Kidney (tissue), 14 donors: ENCODE results near the gene DCAF6. TPM values are rescaled to one million over a fixed set of nuclear protein-coding genes. Genes with fewer than 3 reads are reported as not detected.

Source experiments
- DNase-seq, 5 donors: peaks; one replicate each; pipeline ENCODE4 v3.0.0-alpha.2; 2013 to 2020
- FAIRE-seq: peaks from 2 replicates; lab custom pipeline; 2012; peaks lifted over from hg19 to GRCh38; lab: Jason Lieb, UNC
- H3K27ac ChIP-seq, 2 donors: one replicate each; pipeline ENCODE4 v1.7.0; 2013; ENCODE audit warnings: low read depth in 2 of 2, low read length in 2 of 2, inconsistent platforms in 1 of 2
- H3K27me3 ChIP-seq: one replicate; pipeline ENCODE4 v1.7.1; 2013; ENCODE audit warnings: low read length, inconsistent platforms; ENCODE audit not compliant: control insufficient read depth, insufficient read depth
- H3K36me3 ChIP-seq, 3 donors: one replicate each; pipeline versions ENCODE4 v1.7.0 to v1.7.1; 2013; ENCODE audit warnings: low read length in 3 of 3, control low read depth in 1 of 3, inconsistent platforms in 1 of 3; ENCODE audit not compliant: insufficient read depth in 3 of 3, control insufficient read depth in 2 of 3
- H3K4me1 ChIP-seq, 3 donors: one replicate each; pipeline versions ENCODE4 v1.7.0 to v1.7.1; 2013; ENCODE audit warnings: low read length in 3 of 3, inconsistent platforms in 1 of 3, low read depth in 1 of 3; ENCODE audit not compliant: control insufficient read depth in 2 of 3, insufficient read depth in 2 of 3
- H3K4me3 ChIP-seq, 3 donors: one replicate each; pipeline versions ENCODE4 v1.7.0 to v1.8.1; 2013; ENCODE audit warnings: low read length in 3 of 3, control low read depth in 1 of 3, inconsistent platforms in 1 of 3
- H3K9ac ChIP-seq, 3 donors: one replicate each; pipeline versions ENCODE4 v1.7.0 to v1.7.1; 2013; ENCODE audit warnings: low read length in 3 of 3, control low read depth in 1 of 3, inconsistent platforms in 1 of 3
- H3K9me3 ChIP-seq, 3 donors: one replicate each; pipeline versions ENCODE4 v1.7.0 to v1.7.1; 2013; ENCODE audit warnings: low read length in 3 of 3, control low read depth in 1 of 3, inconsistent platforms in 1 of 3; ENCODE audit not compliant: control insufficient read depth in 2 of 3, insufficient read depth in 1 of 3
- CTCF ChIP-seq: IDR thresholded peaks from 3 replicates; pipeline ENCODE4 v1.5.1; 2012; ENCODE audit warnings: mild to moderate bottlenecking, moderate library complexity, borderline replicate concordance; ENCODE audit not compliant: insufficient read depth; ENCODE audit errors: extremely low read depth
- intact Hi-C: fragments of 100-400 bp; cut with DNase I; formaldehyde crosslinking; loops from one replicate; pipeline ENCODE4 v1.11.1; 2022
- polyA plus RNA-seq: library from polyadenylated mRNA; stranded (reverse); fragments of 350-450 nt; fragmentation: Illumina TruSeq; extraction: RNeasy Lipid Tissue Mini Kit (QIAGEN cat#74804); gene quantifications from one replicate; pipeline ENCODE4 v1.2.3, GENCODE V29; 2014; ENCODE audit warnings: low read depth, low replicate concordance; ENCODE audit not compliant: insufficient read depth
- total RNA-seq: library from RNA; stranded (reverse); fragmentation: NEBNext Ultra II Directional; extraction: Animal tissue kit (Norgen Biotek cat#: 25700); gene quantifications from one replicate; pipeline ENCODE4 v1.2.1, GENCODE V29; 2021
- donor health status: control.
- donor health status: control.
- donor health status: control.
- donor health status: control.
- donor health status: control.
- donor health status: DM: yes; HTN: yes; CAD: no.
- donor health status: Normal renal cell carcinoma (clear cell type).

DCAF6 gene
- total and polyA plus RNA-seq, 2 donors from 2014 or later: 30.8 to 58.8 TPM

GRCh38 chr1:167900907-167901306, 35.6 kb upstream of the DCAF6 start:
- no peak overlapping the region for H3K9ac ChIP-seq
- DNase-seq (no peak), FAIRE-seq (no peak)
- no peaks in the 10 kb centered on the region for H3K9me3 ChIP-seq
- no peaks in the 10 kb centered on the region for H3K27me3 ChIP-seq
- H3K36me3 ChIP-seq: no peaks in the 10 kb centered on the region
- intact Hi-C loops: no loop called here
- H3K27ac ChIP-seq: no peak overlapping the region
- H3K4me1 ChIP-seq: no peaks in the 10 kb centered on the region
- TF ChIP-seq CTCF: no peak
- no peak overlapping the region for H3K4me3 ChIP-seq

- H3K4me3 ChIP-seq: no peak overlapping the region
- H3K9me3 ChIP-seq: no peaks in the 10 kb centered on the region
- H3K36me3 ChIP-seq: no peaks in the 10 kb centered on the region
- H3K4me1 ChIP-seq: no peaks in the 10 kb centered on the region
- FAIRE-seq (no peak), DNase-seq (peak in 1 of 5 donors; percentile 16)
- intact Hi-C loops: no loop called here
- no peak overlapping the region for H3K27ac ChIP-seq
- no peak overlapping the region for H3K9ac ChIP-seq
- no peaks in the 10 kb centered on the region for H3K27me3 ChIP-seq
- no peak for TF ChIP-seq CTCF
Measured at GRCh38 chr1:167904652-167905130, 31.8 kb upstream of the DCAF6 start.

DNA sequence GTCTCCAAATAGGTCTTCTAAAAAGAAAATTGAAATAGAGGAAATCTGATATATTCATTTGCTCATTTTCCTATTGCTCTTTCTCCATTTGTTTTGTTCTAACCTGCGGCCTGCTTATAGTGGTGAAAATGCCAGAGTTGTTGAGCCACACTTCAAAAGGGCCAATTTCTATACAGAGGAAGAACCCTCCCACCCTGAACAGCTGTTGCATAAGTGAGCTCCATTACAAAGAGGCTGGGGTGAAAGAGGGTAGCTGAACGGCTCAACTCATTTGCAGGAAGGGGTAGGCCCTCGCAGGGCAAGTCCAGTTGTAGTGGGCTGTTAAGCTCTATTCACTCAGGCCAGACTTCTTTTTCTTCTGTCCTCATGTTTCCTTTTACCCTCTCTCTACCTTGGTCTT, 31.3 kb upstream of the DCAF6 start:
- no peak overlapping the region for H3K27ac ChIP-seq
- no peaks in the 10 kb centered on the region for H3K4me1 ChIP-seq
- TF ChIP-seq CTCF: no peak
- no peak overlapping the region for H3K4me3 ChIP-seq
- no peaks in the 10 kb centered on the region for H3K36me3 ChIP-seq
- intact Hi-C loops: no loop called here
- peak in 3 of 5 donors; percentile 19 to 54 (median 42) for DNase-seq
- no peaks in the 10 kb centered on the region for H3K9me3 ChIP-seq
- H3K27me3 ChIP-seq: no peaks in the 10 kb centered on the region
- FAIRE-seq: no peak
- no peak overlapping the region for H3K9ac ChIP-seq

GRCh38 chr1:167905671-167906070, 30.8 kb upstream of the DCAF6 start:
- Histone ChIP-seq H3K27me3 (no peaks in the 10 kb centered on the region), H3K4me3 (no peak overlapping the region), H3K4me1 (no peaks in the 10 kb centered on the region), H3K36me3 (no peaks in the 10 kb centered on the region), H3K9ac (no peak overlapping the region), H3K9me3 (no peaks in the 10 kb centered on the region), H3K27ac (no peak overlapping the region)
- DNase-seq: peak in 1 of 5 donors; percentile 7
- intact Hi-C loops: no loop called here
- FAIRE-seq: no peak
- TF ChIP-seq CTCF: no peak
